MG63 (cell line): ENCODE measurements around the gene ITPR1. TPM values are rescaled to one million over a fixed set of nuclear protein-coding genes. Genes with fewer than 3 reads are reported as not detected.

Source experiments
- DNase-seq: peaks from one replicate; pipeline ENCODE4 v3.0.0-alpha.2; 2020
- H3K27me3 ChIP-seq: fragments of 250-450 bp; sonication (Bioruptor Pico); 2 replicates; pipeline ENCODE4 v1.5.1; 2020; ENCODE audit warnings: mild to moderate bottlenecking, moderate library complexity
- H3K36me3 ChIP-seq: fragments of 250-450 bp; sonication (Bioruptor Pico); 2 replicates; pipeline ENCODE4 v1.5.1; 2020; ENCODE audit warnings: mild to moderate bottlenecking, moderate library complexity
- H3K4me3 ChIP-seq: fragments of 250-450 bp; sonication (Bioruptor Pico); 2 replicates; pipeline ENCODE4 v1.5.1; 2020; ENCODE audit warnings: mild to moderate bottlenecking, moderate library complexity
- H3K9me3 ChIP-seq: fragments of 250-450 bp; sonication (Bioruptor Pico); 2 replicates; pipeline ENCODE4 v1.5.1; 2020; ENCODE audit warnings: mild to moderate bottlenecking, moderate library complexity
- total RNA-seq: library from RNA; depleted of rRNA; stranded (reverse); fragments of >200 nt; shearing (Covaris generic); gene quantifications from 2 replicates; pipeline ENCODE4 v1.2.3, GENCODE V29; 2014; ENCODE audit warnings: low replicate concordance

ITPR1 gene
- total RNA-seq, 1 experiment from 2014 or later = 1.7 TPM

DNA sequence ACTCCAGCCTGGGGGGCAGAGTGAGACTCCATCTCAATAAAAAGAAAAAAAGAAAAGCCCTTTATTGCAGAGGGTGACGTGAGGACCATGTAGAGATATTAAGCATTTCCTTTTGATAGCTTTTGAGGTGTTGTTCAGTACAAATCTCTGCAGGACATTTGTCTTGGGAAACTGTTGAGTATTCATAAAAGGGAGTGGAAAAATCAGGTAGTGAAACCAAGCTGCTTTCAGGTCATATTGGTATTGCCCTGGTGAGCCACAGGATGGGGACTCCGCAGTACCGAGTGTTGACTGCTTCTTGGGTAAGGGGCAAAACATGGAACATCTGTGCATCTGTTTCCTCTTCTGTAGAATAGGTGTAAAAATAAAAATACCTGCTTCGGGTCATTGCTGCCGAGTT is 9.9 kb downstream of the ITPR1 start:
- Histone ChIP-seq H3K36me3 (no peaks in the 10 kb centered on the region), H3K27me3 (no peaks in the 10 kb centered on the region), H3K9me3 (no peaks in the 10 kb centered on the region), H3K4me3 (no peak overlapping the region)
- DNase-seq = no peak

DNA sequence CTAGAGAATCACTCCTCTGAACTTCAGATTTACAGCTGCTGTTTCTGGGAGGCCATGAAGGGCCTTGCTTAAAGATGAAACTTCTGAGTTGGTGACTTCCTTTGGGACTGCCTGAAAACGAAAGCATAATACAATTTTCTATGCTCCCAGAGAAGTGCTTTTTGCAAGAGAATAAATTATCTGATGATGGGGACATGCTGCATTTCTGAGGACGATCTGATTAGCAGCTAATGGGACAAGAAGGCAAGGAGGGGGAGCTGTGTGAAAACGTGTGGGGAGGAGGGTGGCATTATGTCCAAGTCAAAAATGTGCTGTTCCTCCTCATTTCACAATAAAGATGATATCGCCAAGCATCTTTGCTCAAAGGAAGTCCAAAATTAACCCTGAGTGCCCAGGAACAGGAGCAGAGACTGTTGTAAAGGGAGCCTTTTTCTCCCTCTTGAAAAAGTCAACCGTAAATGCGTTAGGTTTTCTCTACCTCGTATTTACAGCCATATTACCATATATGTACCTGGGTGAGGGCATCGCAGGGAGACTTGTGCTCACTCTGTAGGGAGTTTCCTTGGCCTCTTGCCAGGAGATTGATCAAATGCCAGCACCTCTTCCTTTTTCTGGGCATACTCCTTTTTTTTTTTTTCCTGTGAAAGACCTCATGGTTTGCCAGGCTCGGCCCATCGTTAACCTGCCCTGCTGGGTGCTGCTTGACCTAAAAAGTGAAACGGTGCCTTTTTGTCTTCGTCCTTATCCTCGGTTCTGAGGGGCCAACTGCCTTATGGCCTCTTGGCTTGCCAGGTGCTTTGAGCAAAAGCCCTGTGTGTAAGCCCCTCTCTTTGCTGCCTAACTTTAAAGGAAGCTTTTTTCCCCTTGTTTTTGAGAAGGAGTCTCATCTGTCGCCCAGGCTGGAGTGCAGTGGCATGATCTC is 11.5 kb downstream of the ITPR1 start:
- Histone ChIP-seq H3K9me3 (no peaks in the 10 kb centered on the region), H3K4me3 (no peak overlapping the region), H3K27me3 (no peaks in the 10 kb centered on the region), H3K36me3 (no peaks in the 10 kb centered on the region)
- DNase-seq = no peak

DNA sequence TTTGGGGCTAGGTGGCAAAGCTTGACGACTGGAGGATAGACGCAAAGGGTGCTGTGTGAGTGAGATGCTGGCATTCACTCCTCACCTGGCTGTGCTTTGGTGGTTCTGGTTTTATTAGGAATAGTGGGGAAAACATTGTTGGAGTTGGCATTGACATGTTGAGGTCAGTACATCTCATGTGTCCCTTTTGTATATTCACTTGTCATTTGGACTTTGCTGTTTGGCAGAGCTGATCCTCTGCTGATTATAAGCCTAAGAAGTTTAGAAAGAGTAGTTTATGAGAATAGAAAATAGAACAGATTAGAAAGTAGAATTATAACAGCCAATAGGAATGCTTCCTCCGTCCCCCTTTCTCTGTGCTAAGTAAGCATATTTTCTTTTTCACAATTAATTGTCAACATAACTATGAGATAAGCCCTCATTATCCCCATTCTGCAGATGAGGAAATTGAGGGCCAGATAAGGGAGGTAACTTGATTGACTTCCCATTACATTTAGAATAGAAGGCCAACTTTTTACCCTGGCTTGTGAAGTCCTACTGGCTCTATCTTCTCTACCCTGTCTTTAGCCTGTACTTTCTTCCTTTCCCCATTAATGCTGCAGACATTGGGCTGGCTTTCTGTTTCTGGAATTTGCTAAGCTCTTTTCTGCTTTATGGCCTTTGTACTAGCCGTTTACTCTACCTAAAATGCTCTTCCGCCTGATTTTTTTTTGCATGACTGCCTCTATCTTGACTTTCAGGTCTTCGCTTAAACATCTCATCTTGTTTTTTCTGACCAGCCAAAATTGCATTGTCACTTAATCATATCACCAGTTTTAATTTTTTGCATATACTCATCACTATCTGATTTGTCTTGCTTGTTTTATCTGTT is 12.8 kb downstream of the ITPR1 start:
- H3K9me3 ChIP-seq = no peaks in the 10 kb centered on the region
- H3K4me3 ChIP-seq = no peak overlapping the region
- DNase-seq = no peak
- no peaks in the 10 kb centered on the region for H3K36me3 ChIP-seq
- no peaks in the 10 kb centered on the region for H3K27me3 ChIP-seq

- Histone ChIP-seq H3K36me3 (no peaks in the 10 kb centered on the region), H3K27me3 (no peaks in the 10 kb centered on the region), H3K9me3 (no peaks in the 10 kb centered on the region), H3K4me3 (no peak overlapping the region)
- DNase-seq = no peak
These were observed 13.4 kb downstream of the ITPR1 start for GRCh38 chr3:4506559-4507023.

DNA sequence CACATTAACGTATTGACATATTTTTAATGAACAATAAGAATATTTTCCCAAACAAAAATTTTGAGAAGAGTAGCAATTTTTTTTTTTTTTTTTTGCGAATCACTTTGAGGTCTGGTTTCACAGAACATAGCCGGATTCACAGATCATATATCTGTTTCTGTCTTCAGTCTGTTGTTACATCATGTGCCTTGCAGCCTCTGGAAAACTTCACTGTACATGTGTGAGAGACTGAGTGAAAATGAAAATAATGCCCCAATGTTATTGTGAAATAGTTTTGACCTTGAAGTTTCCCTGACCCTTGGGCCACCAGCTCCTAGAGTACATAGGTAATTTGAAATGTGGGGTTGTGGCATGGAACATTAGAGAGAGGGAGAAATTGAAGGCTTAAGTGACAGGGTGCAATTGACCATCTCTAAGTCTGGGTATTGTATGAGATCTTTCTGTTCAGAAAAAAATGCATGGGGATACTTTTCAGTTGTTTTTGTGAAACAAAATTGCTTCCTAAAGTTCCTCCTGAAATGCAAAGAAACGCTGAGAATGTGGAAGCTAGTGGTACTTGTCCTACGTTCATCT is 14.0 kb downstream of the ITPR1 start:
- DNase-seq = no peak
- Histone ChIP-seq H3K27me3 (no peaks in the 10 kb centered on the region), H3K36me3 (no peaks in the 10 kb centered on the region), H3K4me3 (no peak overlapping the region), H3K9me3 (no peaks in the 10 kb centered on the region)

GRCh38 chr3:4508048-4508981 is 15.2 kb downstream of the ITPR1 start:
- H3K9me3 ChIP-seq = no peaks in the 10 kb centered on the region
- no peaks in the 10 kb centered on the region for H3K27me3 ChIP-seq
- H3K4me3 ChIP-seq = no peak overlapping the region
- no peak for DNase-seq
- H3K36me3 ChIP-seq = no peaks in the 10 kb centered on the region

- H3K36me3 ChIP-seq = no peaks in the 10 kb centered on the region
- no peaks in the 10 kb centered on the region for H3K27me3 ChIP-seq
- H3K4me3 ChIP-seq = no peak overlapping the region
- DNase-seq = no peak
- H3K9me3 ChIP-seq = no peaks in the 10 kb centered on the region
These were observed 15.9 kb downstream of the ITPR1 start for GRCh38 chr3:4509043-4509442.

DNA sequence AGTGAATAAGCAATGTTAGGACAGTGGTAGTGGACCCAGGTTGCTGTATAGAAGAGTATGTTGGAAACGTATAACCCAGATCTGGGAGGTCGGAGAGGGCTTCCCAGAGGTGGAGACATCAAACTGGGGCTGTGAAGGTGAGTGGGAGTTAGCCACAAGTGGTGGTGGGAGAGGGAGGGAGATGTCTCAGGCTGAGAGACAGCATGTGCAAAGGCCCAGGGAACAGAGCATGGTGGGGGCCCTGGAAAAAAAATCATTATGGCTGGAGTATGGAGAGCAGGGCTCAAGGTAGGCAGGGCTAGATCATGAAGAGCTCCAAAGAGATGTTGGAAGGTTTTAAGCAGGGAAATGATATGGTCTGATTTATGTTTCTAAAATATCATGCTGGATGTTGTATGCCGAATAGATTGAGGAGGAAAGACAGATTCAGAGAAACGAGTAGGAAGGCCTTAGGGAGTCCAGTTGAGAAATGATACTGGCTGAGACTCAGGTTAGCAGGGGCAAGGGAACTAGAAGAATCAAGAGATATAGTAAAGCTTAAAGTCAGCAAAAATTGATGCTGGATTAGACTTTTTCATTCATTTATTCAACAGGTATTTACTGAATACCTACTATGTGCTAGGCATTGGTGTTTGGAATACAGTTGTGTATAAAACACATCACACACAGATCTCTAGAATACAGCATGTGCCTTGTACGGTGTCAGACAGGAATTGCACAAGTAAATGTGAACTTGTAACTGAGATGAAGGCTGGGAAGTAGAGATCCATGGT is 17.0 kb downstream of the ITPR1 start:
- H3K9me3 ChIP-seq = no peaks in the 10 kb centered on the region

DNA sequence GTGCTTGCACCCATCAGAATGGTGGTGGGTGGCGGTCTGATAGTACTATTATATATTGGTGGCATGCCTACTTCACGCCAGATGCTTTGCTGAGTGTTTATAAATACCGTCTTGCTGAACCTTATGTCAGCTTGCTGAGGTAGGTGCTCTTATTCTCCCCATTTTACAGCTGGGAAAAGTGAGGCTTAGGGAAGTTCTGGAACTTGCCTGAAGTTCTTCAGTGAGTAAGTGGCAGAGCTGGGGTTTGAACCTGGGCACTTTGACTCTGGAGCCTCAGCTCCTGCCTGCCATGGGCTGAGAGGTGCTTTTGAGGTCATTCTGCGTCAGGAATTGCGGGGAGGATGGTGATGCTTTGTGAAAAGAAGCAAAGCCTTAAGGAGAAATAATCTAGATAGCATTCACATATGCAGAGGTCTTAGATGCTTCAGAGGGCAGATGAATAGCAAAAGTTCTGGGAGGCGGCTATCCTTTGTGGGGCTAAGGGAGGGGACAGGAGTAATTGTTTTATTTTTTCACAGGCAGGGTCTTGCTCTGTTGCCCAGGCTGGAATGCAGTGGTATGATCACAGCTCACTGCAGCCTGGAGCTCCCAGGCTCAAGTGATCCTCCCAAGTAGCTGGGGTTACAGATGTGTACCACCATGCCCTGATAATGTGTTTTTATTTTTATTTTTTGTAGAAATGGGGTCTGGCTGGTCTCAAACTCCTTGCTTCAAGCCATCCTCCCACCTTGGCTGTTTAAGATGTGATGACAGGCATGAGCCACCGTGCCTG is 18.5 kb downstream of the ITPR1 start:
- Histone ChIP-seq H3K4me3 (no peak overlapping the region), H3K36me3 (no peaks in the 10 kb centered on the region), H3K9me3 (no peaks in the 10 kb centered on the region), H3K27me3 (no peaks in the 10 kb centered on the region)
- no peak for DNase-seq

More for the DNA sequence above, 17.0 kb downstream of the ITPR1 start:
- Histone ChIP-seq H3K4me3 (no peak overlapping the region), H3K27me3 (no peaks in the 10 kb centered on the region), H3K36me3 (no peaks in the 10 kb centered on the region)
- DNase-seq = no peak

- Histone ChIP-seq H3K27me3 (no peaks in the 10 kb centered on the region), H3K36me3 (no peaks in the 10 kb centered on the region), H3K9me3 (no peaks in the 10 kb centered on the region), H3K4me3 (no peak overlapping the region)
- DNase-seq = no peak
These were observed 19.9 kb downstream of the ITPR1 start for GRCh38 chr3:4512895-4513616.

DNA sequence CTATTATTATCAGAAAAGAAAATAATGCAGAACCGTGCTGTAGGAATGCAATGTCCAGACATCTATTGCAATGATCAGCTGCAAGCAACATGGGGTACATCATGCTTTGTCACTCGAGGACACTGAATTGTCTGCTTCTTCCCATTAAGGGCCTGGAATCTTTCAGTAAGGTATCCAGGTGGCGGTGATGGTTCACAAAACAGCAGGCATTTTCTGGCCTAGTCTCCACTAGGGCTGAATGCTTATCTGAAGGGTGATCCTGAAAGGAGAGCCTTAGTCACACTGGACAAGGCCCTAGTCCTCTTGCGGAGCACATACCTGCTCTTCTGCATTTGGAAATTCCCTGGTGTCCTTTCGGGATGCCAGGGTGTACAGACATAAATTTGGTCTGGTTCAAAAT is 21.2 kb downstream of the ITPR1 start:
- H3K27me3 ChIP-seq = no peaks in the 10 kb centered on the region
- no peaks in the 10 kb centered on the region for H3K9me3 ChIP-seq
- DNase-seq = no peak
- no peak overlapping the region for H3K4me3 ChIP-seq
- H3K36me3 ChIP-seq = no peaks in the 10 kb centered on the region

DNA sequence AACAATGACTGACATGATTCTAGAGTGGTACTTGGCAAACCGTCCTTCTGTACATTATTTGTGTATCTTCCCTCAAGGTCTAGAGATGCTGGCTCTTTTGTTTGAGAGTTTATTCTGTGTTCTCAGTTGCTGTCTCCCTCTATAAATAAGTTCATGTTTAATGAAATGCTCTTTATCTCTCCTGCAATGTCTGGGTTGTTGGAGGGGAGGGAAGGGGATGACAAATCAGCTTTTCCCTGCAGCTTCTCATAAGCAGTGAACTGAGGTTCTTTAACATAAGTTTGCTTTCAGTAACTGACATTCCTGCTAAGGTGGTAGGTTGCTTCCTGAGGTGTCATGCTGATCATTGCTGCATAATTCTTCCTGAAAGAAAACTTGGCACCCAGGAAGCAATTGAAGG is 21.8 kb downstream of the ITPR1 start:
- DNase-seq = no peak
- no peak overlapping the region for H3K4me3 ChIP-seq
- no peaks in the 10 kb centered on the region for H3K27me3 ChIP-seq
- H3K36me3 ChIP-seq = no peaks in the 10 kb centered on the region
- no peaks in the 10 kb centered on the region for H3K9me3 ChIP-seq

- no peaks in the 10 kb centered on the region for H3K9me3 ChIP-seq
- H3K27me3 ChIP-seq = no peaks in the 10 kb centered on the region
- DNase-seq = no peak
- no peaks in the 10 kb centered on the region for H3K36me3 ChIP-seq
- no peak overlapping the region for H3K4me3 ChIP-seq
These were observed 22.9 kb downstream of the ITPR1 start for GRCh38 chr3:4515916-4516579.

DNA sequence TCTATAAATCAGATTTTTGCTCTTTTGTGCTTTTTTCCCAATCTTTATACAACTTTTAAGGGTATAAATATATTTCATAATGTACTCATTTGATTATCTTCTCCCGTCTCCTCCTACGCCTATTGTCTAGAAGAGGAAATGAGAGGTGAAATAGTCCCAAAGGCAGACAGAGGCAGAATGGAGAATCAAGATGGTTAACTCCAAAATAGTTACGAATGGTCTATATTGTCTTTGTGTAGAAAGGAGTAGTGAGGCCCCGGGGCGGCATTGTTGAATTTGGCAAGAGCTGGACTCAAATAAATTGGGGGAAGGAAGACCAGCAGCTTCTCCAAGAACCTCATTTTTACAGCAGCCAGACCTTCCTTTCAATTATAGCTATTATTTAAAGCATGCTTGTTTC is 23.9 kb downstream of the ITPR1 start:
- no peaks in the 10 kb centered on the region for H3K9me3 ChIP-seq
- no peaks in the 10 kb centered on the region for H3K36me3 ChIP-seq
- no peak overlapping the region for H3K4me3 ChIP-seq
- DNase-seq = no peak
- no peaks in the 10 kb centered on the region for H3K27me3 ChIP-seq
